Upper lobe of left lung (tissue), 4 donors: ENCODE measurements around the gene MAML2.

ENCODE experiments used
- POLR2AphosphoS5 ChIP-seq, 2 donors: sonication (generic); formaldehyde crosslinking; IDR thresholded peaks; one replicate each; pipeline ENCODE4 v1.5.1; 2017; ENCODE audit warnings: antibody characterized with exemption in 2 of 2
- TF ChIP-seq, protein P1 (sequence below), 6 experiments: fragments of 450-650 bp in 4 of 6; fragments of 200-600 bp in 2 of 6; sonication (generic) in 2 of 6; IDR thresholded peaks; one replicate each; pipeline ENCODE4 v1.5.1; 2016 to 2019; ENCODE audit warnings: antibody characterized with exemption in 6 of 6

DNA sequence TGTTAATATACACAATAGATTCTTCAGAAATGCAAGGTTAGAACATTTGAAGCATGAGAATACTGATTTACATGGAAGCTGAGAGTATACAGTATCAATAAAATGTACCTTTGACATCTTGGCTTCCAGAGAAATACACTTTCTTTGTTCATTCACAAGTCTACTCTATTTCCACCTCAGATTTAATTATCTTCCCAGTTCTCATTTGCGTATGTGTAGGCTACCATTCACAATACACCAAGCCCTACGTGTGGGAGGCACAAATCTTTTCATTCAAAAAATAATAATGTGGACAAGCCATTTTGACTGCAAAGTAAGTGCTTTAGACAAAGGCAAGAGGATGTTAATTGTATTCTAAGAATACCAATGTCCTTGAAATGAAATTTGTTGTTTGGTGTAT lies 286.4 kb downstream of the MAML2 start:
- no peak for TF ChIP-seq POLR2AphosphoS5 (IDR thresholded peaks at IDR 0.05)
- TF ChIP-seq, protein P1, sequence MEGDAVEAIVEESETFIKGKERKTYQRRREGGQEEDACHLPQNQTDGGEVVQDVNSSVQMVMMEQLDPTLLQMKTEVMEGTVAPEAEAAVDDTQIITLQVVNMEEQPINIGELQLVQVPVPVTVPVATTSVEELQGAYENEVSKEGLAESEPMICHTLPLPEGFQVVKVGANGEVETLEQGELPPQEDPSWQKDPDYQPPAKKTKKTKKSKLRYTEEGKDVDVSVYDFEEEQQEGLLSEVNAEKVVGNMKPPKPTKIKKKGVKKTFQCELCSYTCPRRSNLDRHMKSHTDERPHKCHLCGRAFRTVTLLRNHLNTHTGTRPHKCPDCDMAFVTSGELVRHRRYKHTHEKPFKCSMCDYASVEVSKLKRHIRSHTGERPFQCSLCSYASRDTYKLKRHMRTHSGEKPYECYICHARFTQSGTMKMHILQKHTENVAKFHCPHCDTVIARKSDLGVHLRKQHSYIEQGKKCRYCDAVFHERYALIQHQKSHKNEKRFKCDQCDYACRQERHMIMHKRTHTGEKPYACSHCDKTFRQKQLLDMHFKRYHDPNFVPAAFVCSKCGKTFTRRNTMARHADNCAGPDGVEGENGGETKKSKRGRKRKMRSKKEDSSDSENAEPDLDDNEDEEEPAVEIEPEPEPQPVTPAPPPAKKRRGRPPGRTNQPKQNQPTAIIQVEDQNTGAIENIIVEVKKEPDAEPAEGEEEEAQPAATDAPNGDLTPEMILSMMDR (IDR thresholded peaks at IDR 0.05), result no peak
